Retinal pigment epithelial cell (primary cell): ENCODE results near the gene HOXD11.

Experiments used
- DNase-seq: peaks from one replicate; pipeline ENCODE4 v3.0.0-alpha.2; 2010; ENCODE audit warnings: low read depth
- H3K4me3 ChIP-seq: 2 replicates; pipeline ENCODE4 v1.5.1; 2011; ENCODE audit warnings: mild to moderate bottlenecking, low read length, control low read depth, moderate library complexity
- TF ChIP-seq, protein P1 (sequence below): conservative IDR thresholded peaks from 2 replicates; pipeline ENCODE4 v1.5.1; 2011; ENCODE audit warnings: low read depth, low read length, control low read depth, inconsistent platforms

The HOXD11 gene

DNA sequence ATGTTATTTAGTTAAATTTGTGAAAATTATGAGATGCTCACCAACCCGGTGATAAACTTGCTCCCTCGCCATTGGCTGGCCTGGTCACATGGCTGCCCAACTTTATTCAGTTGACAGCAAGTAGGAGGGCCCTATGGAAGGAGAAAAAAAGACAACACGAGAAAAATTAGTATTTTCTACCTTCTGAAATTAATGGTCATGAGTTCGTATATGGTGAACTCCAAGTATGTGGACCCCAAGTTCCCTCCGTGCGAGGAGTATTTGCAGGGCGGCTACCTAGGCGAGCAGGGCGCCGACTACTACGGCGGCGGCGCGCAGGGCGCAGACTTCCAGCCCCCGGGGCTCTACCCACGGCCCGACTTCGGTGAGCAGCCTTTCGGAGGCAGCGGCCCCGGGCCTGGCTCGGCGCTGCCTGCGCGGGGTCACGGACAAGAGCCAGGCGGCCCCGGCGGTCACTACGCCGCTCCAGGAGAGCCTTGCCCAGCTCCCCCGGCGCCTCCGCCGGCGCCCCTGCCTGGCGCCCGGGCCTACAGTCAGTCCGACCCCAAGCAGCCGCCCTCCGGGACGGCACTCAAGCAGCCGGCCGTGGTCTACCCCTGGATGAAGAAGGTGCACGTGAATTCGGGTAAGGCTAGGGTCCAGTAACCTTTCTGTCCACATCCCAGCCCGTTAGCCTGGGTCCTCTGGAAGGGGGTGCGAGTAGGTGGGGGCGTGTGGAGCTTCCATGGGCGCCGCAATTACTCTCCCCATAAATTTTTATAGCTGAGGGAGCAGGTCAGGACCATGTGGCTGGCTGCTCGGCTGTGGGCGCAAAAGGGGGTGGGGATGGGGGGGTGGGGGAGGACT lies 44.6 kb downstream of the HOXD11 start, which contains the start of gene HOXD4:
Gene HOXD4, plus strand, starts transcription at position 109 of the 846 bp plus-strand sequence. Its CDS starts 84 bp downstream, at position 193.
- H3K4me3 ChIP-seq, result no peak within 1 kb of the TSS
- DNase-seq, result no peak
- TF ChIP-seq, protein P1, sequence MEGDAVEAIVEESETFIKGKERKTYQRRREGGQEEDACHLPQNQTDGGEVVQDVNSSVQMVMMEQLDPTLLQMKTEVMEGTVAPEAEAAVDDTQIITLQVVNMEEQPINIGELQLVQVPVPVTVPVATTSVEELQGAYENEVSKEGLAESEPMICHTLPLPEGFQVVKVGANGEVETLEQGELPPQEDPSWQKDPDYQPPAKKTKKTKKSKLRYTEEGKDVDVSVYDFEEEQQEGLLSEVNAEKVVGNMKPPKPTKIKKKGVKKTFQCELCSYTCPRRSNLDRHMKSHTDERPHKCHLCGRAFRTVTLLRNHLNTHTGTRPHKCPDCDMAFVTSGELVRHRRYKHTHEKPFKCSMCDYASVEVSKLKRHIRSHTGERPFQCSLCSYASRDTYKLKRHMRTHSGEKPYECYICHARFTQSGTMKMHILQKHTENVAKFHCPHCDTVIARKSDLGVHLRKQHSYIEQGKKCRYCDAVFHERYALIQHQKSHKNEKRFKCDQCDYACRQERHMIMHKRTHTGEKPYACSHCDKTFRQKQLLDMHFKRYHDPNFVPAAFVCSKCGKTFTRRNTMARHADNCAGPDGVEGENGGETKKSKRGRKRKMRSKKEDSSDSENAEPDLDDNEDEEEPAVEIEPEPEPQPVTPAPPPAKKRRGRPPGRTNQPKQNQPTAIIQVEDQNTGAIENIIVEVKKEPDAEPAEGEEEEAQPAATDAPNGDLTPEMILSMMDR, result no peak

DNA sequence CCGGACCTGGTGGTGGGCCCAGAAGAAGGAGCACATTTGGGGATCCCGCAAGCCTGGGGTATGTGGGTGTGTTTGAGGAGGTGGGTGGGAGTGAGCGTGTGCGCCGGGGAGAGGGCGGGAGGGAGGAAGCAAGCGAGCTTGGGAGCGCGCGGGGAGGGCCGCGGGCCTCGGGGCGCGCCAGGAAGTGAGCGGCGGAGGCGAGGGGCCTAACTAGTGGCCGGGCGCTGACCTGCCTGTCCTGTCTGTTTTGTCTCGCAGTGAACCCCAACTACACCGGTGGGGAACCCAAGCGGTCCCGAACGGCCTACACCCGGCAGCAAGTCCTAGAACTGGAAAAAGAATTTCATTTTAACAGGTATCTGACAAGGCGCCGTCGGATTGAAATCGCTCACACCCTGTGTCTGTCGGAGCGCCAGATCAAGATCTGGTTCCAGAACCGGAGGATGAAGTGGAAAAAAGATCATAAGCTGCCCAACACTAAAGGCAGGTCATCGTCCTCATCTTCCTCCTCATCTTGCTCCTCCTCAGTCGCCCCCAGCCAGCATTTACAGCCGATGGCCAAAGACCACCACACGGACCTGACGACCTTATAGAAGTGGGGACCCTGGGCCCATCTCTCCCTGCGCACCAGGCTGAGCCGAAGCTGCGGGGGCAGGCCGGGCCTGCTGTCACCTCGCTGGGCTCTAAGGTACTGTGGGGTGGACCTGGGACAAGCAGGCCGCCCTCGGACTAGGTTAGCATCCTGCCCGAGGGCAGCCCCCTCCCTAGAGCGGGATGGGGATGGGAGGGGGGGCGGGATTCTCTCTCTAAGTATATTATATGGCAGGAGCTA lies 45.5 kb downstream of the HOXD11 start:
- no peak overlapping the region for H3K4me3 ChIP-seq
- DNase-seq, result no peak
- TF ChIP-seq, protein P1, result no peak

DNA sequence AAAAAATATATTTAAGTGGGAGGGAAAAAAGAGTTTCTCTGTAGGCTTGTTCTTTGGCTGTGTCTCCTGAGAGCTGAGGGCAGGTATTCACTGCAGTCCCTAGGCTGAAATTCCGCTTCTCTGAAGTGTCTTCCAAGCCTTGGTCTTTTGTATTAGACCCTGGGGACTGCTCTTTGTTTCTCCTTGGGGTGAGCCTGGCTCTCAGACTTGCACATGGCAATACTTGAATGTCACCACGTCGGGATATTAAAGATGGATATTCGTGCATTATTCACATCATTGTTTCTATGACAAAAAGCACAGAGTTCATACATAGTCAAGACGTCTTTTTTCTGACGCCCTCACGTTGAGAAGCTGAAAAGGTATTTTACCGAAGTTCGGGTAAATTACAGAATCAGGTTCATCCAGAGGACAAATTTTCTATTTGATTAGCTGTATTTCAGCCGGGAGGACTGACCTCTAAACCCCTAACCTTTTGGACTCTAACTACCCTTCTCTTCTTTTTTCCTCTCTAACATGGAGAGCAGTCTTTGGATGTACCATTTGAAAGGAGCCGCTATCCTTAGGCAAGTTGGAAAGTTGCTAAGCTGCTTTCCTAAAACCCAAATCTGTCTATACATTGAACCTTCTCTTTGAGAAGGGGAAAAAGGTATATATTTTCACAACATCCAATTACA lies 47.6 kb downstream of the HOXD11 start:
- TF ChIP-seq, protein P1, result no peak
- no peak for DNase-seq
- no peak overlapping the region for H3K4me3 ChIP-seq

DNA sequence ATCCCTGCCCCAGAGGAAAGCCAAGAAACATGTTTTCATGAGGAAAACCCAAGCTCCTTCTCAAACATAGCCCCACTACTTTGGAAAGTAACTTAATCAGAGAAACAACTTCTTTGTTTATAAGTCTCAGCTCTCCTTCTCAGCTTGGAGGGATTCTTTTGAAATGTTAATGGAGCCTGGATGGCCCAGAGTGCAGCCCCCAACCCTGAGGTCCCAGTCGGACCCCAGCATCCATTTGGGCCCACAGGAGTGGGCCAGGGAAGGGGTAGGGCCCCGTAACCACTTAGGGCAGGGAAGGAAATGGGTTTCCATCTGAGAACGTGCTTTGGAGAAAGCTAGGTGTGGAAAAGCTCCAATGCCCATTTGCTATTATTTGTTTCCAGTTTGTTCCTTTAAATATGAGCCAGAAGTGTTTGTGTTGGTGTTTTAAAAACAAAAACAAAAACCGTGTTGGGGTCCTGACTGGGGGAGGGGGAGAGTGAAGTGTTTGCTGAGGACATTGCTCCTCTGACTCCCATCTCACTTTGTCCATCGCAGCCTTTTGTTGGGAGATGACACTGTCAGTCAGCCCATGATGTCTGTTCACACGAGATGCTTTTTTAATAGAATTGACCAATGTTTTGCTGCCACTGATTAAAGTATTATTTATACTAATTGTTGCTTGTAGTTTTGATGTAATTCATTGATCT lies 48.4 kb downstream of the HOXD11 start:
- no peak overlapping the region for H3K4me3 ChIP-seq
- TF ChIP-seq, protein P1, result no peak

DNA sequence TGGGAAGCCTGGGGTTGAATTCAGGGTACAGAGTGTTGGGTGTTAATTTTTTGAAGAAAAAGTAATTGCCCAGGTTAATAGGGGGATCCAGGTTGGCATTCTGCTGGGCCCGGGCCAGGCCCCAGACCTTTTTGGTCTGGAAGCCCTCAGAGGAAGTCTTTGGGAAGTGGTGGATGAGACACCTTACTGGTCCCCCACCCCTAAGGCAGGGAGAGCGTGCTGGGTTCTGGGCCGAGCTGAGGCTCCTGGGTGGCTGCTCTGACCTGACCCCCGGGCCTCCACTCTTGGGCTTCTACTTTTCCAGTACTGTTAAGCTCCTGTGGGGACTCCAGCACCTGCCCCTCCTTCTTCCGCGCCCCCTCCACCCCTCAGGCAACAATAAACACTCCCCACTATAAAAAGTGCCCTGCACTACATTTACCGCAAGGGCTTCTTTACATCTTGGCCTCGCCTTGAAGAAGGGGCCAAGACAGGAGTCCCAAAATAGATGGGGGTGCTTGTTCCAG lies 49.3 kb downstream of the HOXD11 start:
- TF ChIP-seq, protein P1, result no peak
- H3K4me3 ChIP-seq, result no peak overlapping the region
- DNase-seq, result no peak

More for the DNA sequence above, 48.4 kb downstream of the HOXD11 start:
- DNase-seq, result no peak

DNA sequence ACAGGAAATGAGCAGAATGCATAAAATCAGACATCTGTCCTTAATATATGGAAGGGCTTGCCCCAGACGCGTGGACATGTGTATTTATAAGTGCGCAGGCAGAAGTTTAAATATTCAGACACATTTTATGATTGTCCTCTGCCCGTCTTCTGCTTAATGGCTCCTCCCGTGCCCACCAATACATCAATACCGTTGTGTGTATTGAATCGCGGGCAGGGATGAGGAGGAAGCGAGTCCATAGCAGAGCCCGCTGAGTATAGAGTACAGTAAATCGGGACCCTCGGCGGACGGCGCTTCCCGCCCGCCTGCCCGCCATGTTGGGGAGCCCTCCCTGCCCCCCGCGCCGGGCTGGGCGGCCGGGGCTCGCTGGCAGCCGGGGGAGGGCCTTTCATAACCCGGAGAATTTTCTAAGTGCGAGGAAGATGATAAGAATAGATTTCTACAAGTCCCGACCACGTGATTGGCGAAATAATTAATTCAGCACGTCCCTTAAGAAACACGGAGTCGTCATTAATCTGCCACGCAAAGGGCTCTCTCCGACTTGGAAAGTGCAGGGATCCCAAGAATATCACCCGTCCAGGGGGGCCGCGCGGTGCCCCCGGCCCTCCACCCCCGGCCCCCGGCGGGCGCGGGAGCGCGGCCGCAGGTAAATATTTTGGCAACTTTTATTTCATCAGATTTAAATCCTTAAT lies 49.9 kb downstream of the HOXD11 start, which contains the start of gene HOXD3:
Gene HOXD3, plus strand, starts transcription at position 501 of the 692 bp plus-strand sequence. CDS start 11,808 bp downstream, outside the sequence.
- TF ChIP-seq, protein P1, result no peak
- H3K4me3 ChIP-seq, result no peak within 1 kb of the TSS
- DNase-seq, result no peak
